Transverse colon (tissue), 4 donors: ENCODE results near the gene BACH2.

Experiments used
- CTCF ChIP-seq, 5 experiments: fragments of 200-600 bp in 3 of 5; fragments of 450-650 bp in 2 of 5; sonication (generic) in 3 of 5; IDR thresholded peaks; 1 replicate in 2 of 5; 2 replicates in 3 of 5; pipeline ENCODE4 v1.5.1; 2016 to 2017; ENCODE audit warnings: antibody characterized with exemption in 5 of 5, inconsistent platforms in 3 of 5, mild to moderate bottlenecking in 2 of 5, moderate library complexity in 1 of 5
- EP300 ChIP-seq: sonication (generic); formaldehyde crosslinking; IDR thresholded peaks from one replicate; pipeline ENCODE4 v1.6.1; 2017; ENCODE audit warnings: antibody characterized with exemption, low read depth
- POLR2A ChIP-seq: fragments of 450-650 bp; IDR thresholded peaks from one replicate; pipeline ENCODE4 v1.6.1; 2016; ENCODE audit warnings: antibody characterized with exemption, mild to moderate bottlenecking, moderate library complexity
- POLR2AphosphoS5 ChIP-seq, 3 donors: sonication (generic); formaldehyde crosslinking; IDR thresholded peaks; one replicate each; pipeline ENCODE4 v1.6.1; 2016; ENCODE audit warnings: antibody characterized with exemption in 3 of 3

GRCh38 chr6:90015883-90016282 is 280.8 kb downstream of the BACH2 start:
- TF ChIP-seq POLR2AphosphoS5 (IDR thresholded peaks at IDR 0.05): no peak
- no peak for TF ChIP-seq CTCF (IDR thresholded peaks at IDR 0.05)
- no peak for TF ChIP-seq POLR2A
- no peak for TF ChIP-seq EP300
